Nucleus accumbens (tissue), 56 donors: ENCODE results near the gene IQCM.

Experiments
- DNase-seq, 56 donors: peaks; one replicate each; lab custom pipeline; 2025; lab: John Stamatoyannopoulos, UW

The IQCM gene

DNA sequence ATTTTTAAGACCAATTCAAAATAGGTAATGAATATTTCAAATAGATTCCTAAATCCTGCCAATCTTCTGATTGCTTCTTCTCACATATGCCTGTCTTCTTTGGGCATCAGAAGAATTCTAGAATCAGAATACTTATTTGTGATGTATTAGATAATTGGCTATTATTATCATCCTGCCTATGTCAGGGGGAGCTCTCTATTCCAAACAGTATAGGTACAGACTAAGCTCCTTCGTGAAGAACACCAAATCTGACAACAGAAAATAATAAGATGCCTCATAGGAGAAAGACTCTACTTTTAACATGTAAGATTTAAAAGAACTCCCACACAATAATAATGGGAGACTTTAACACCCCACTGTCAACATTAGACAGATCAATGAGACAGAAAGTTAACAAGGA is at the start of gene IQCM:
TSS of gene IQCM (minus strand) at position 101 of the 400 bp plus-strand sequence. CDS start 73,152 bp downstream, outside the sequence.
- DNase-seq = no peak

GRCh38 chr4:149857446-149857845 is 41.8 kb upstream of the IQCM start:
- no peak for DNase-seq

DNA sequence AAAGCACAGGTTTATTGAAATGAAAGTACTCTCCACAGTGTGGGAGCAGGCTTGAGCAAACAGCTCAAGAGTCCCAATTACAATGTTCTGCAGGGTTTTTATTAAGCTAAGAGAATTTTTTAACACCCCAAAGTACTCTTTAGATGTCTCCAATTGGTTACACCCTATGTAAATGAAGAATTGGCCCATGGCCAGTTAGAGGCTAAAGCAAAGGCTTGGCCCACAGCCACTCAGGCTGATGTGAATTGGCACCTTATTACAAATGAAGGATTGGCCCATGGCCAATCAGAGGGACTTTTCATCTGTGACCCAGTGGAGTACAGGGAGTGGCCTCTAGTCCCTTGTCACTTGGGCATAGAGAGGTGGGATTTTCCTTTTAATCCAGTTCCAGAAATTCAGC is 30.1 kb upstream of the IQCM start:
- no peak for DNase-seq

DNA sequence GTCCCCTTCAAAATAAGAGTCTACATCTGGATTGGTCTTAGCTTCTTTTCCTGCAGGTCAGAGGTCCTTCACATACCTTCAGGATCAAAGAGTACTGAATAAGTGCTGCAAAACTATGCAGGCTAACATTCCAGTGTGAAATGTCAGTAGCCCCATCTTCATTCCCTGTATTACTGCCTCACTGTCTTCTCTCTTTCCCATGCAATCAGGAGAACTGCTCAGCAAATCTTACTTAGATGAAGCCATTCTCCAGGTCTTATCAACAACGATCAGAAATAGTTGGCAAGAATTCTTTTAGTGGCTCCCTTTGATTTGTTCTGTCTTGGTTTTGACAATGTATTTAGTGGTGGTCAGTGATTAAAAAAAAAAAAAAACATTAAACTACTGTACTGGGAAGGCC is 26.0 kb upstream of the IQCM start:
- no peak for DNase-seq

GRCh38 chr4:149838036-149838435 is 22.4 kb upstream of the IQCM start:
- no peak for DNase-seq

DNA sequence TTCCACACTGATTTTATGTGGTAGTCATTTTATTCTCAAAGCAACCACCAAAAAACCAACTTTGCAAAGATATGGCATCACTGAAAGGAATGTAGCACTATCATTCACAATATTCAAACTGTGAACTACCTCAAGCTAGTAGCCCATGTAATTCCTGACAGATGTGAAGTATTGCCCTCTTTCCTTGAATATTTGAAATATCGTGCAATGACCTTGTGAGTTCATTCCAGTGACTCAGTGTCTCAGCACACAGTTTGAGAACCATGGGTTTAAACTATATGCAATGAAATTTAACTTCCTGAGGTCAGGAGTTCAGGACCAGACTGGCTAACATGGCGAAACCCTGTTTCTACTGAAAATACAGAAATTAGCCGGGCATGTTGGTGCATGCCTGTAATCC is 20.9 kb upstream of the IQCM start:
- no peak for DNase-seq

GRCh38 chr4:149835280-149835679 is 19.6 kb upstream of the IQCM start:
- DNase-seq = peak in 1 of 56 donors; percentile 1

DNA sequence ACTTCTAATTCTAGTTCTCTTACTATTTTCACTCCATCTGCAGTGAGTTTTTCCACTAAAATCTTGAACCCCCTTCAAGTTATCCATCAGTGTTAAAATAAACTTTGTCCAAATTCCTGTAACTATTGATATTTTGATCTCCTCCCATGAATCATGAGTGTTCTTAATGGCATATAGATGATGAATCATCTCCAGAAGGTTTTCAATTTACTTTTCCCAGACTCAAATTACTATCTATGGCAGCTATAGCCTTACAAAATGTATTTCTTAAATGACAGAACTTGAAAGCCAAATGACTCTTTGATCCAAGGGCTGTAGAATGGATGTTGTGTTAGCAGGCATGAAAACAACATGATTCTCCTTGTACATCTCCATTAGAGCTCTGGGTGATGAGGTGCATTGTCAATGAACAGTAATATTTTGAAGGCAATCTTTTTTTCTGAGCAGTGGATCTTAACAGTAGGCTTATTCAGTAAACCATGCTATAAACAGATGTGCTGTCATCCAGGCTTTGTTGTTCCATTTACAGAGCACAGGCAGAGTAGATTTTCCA is 16.1 kb upstream of the IQCM start:
- no peak for DNase-seq

- DNase-seq = no peak
Observed at GRCh38 chr4:149830823-149831222, 15.2 kb upstream of the IQCM start.

GRCh38 chr4:149825336-149825735 is 9.7 kb upstream of the IQCM start:
- DNase-seq = no peak

DNA sequence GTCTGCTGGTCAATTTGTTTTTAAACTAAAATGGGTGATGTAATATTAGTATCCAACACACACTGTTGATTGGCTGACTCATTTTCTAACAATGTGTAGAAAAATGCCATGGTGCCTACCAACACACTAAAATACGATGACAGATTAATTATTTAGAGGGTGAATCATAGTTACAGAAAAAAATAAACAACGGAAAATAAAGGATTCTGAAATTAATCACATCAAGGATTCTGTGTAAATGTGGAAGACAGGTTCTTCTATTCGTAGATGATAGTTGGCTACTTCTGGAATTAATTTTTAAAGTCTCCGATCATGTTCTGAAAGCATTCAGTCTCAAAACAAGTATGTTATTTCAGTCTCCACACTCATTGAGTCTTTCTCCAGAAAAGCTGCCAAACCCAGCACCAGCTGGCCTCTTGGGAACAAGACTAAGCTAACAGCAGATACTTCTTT is 8.2 kb upstream of the IQCM start:
- no peak for DNase-seq

- no peak for DNase-seq
Observed at GRCh38 chr4:149801416-149801815, 14.2 kb downstream of the IQCM start.

GRCh38 chr4:149799546-149799945 is 16.1 kb downstream of the IQCM start:
- DNase-seq = no peak

- no peak for DNase-seq
Observed at GRCh38 chr4:149796381-149796780, 19.3 kb downstream of the IQCM start.

GRCh38 chr4:149795256-149795655 is 20.4 kb downstream of the IQCM start:
- DNase-seq = no peak

- no peak for DNase-seq
Observed at GRCh38 chr4:149794352-149794751, 21.3 kb downstream of the IQCM start.

DNA sequence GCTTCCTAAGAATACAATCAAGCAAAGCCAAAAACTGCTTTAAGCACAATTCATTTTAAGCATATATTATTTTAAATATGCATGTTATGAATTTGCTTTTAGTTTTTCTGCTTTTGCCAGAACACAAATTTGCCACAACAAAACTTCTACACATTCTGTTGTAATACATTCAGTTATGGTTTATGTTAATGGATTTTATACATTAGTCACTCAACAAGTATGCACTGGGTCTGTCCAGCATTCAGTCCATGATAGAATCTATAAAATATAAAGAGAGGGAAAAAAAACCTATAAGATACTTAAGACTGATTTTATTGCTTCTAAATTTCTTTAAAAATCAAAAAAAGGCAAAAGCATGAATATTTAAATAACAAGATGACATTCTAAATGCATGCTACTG is 22.2 kb downstream of the IQCM start:
- DNase-seq = no peak

DNA sequence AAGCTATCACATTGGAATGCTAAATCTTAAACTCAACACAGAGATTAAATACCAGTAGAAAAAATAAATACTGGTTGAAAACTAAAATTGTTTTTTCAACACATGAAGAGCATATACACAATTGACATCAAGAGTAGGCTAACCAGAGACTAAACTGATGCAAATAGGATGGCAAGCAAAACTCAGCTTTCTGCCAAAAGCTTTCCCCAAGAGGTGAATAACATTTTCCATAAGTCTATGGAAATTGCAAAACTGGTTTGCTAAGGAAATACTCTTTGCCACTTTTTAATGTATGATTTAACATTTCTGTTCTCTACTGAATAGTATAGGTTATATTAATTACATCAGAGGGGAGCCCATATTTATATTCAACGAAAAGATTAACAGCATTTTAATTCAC is 23.8 kb downstream of the IQCM start:
- DNase-seq = no peak

- no peak for DNase-seq
Observed at GRCh38 chr4:149790172-149790907, 25.3 kb downstream of the IQCM start.

GRCh38 chr4:149788300-149788699 is 27.3 kb downstream of the IQCM start:
- no peak for DNase-seq

DNA sequence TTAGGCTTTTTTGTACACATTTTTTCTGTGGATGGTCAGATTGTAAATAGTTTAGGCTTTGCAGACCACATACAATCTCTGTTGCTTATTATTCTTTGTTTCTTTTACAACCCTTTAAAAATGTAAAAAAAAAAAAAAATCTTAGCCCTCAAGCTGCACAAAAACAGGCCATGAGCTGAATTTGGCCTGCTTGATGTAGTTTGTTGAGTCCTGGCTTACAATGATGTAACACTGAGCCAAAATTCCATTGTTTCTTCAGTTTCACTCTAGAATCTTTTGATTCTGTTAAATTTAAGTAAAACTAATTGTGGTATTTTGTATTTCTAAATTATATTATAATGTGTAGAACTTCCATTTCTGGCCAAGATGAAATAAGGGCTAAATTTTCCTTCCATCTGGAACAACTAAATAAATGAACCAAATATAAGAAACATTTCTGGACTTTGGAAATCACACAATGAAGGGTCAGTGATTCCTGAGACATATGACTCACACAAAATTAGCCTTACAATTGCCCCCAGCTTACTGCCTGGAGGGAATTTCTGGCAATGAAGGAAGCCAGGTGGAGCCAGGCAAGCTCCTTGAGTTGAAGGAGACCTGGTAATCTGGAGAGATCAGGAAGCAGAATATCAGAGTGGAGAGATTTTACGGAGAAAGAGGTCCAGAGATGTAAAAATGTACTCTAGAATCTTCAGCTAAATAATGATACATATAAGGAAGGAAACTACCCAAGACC is 29.8 kb downstream of the IQCM start:
- DNase-seq = peak in 1 of 56 donors; percentile 0

DNA sequence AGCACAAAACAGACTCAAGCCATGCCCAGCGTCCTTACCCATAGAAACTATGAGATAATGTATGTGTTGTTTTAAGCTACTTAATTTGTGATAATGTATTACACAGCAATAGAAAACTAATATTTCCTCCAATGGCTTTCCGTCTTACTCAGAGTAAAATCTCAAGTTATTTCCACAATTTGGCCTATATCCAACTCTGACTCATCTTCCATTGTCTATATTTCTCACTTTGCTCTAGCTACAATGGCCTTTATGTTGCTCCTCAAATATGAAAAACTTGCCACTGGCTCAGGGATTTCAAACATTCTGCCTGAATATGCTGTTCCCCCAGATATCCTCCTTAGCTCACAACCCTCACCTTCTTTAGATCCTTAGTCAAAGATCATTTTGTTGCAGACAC is 31.6 kb downstream of the IQCM start:
- DNase-seq = no peak
